ENCODE data around the gene SETBP1.
"Not testable (repeated sequence)": the region's sequence is repeated elsewhere in the genome, so short reads cannot be mapped to it uniquely, and the experiment has no call there.

SETBP1 gene

DNA sequence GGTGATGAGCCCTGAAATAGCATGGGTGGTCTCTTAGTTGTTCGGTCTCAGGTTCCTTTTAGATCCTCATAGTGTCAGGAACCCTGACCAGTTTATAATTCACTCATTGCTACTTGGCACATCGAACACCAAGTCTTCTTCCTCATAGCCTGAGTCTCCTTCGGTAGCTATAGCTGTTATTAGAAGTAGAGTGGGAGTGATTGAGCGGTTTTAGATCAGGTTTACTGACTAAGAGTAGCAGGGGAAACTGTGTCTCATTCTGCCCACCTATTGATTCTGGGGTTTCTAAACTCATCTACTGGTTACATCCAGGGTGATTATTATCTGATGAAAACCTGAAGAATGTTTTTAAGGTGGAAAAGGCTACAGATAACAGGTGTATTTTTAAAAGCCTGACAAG, 114.6 kb downstream of the SETBP1 start:
- no peak for DNase-seq

DNA sequence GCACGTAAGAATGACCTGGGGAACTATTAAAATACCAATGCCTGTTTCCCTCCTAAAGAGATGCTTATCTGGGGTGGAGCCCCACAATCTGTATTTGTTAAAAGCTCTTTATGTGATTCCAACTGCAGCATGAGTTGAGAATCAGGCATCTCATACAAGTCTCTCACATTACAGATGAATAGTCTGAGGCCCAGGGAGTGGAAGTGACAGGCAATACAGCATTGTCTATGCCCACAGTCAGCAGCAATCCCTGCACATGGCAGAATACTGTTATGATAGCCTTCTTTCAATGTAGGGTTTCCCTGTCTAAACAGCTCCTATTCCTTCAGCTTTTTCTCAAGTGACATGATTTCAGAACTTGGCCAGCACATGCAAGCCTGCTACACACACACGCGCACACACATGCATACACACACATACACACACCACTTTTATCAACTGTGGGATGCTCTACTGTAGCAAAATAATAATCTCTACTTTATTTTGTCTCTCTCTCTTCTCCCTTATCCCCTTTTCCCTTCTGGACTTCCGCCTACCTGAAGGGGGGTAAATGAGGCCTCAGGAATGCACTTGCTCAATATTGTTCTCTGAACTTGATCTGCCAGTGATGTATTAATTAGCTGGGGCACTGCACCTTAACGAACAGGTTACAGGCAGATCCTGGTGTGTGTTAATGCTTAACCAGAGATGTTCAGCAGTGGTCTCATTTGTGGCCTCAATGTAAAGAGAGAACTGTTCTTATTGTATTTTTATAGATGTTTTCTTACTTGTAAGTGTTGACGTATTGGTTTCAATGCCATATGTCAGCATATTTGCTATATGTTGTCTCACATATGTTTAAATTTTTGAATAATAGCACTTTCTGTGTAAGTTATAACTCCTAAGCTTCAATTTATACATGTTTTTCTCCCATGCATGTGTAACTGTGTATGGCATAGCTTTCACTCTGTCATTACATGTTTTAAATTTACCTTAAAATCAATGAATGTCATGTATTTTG, 116.0 kb downstream of the SETBP1 start:
- no peak for DNase-seq

DNA sequence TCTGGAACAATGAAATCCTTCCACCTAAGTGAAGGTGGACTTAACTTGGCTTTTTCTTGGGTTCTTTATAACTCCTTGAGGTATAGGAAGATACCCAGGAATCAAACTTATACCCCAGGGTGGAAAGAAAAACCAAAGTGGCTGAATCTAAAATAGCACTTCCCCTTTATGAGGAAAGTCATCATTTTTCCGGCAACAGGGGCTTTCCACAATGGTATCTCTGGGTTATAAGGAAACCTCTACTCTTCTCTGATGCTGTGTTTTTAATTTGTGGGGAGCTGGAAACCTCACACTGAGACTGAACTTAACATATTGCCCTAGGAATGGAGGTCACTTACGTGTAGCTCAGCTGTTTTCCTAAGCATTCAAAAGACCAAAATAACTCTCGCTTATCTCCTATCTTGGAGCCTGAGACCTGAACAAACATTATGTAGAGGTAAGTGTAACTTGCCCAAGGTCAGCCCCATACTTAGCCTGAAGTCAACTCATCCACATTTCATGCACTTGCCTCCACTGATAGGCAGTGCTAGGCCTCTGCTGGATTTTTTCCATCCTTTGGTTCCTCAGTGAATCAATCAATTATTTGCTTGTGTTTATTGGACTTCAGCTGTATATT, 117.9 kb downstream of the SETBP1 start:
- no peak for DNase-seq

DNA sequence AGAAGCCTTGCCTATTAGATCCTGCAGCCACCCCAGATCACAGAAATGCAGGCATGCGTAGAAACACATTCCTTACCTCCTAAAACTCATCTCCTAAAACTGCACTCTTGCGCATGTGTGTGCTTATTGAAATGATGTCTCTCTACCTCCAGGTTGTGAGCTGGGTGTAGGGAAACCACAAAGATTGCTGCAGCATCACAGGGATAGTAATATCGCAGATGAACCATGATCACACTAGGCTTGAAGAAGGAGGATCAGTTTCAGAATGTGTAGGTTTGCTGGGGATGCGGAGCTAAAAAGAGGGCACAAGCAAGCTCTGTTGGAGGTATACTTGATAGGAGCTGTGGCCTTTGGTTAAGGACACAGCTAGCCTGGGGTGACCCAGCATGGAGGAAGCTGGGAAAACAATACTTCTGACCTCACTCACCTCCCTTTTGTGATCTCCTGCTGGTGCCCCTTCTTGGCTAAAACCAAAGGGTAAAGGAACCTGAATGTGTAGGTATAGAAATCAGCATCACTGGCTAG, 118.8 kb downstream of the SETBP1 start:
- DNase-seq: no peak

DNA sequence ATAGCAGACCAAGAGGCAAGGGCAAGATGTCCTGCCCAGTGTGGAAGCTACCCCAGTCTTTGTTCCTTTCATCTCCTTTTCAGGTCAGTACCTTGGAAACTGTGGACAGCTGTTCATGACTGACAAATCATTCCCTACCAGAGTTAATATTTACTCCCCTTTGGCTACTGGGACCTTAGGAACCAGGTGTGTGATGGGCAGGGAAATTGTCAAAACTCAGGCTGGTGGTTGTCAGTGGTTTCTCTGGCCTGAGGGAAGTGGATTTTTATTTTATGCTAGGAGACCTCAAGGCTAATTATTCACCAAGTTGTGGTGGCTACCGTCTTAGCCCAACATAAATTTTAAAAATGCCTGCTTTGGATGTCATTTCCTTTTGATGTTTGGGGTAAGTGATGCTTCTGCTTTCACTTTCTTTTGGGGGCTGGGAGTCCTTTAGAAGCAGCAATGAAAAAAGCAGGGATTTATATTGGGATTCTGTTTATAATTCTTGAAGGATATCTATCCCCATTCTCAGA, 119.3 kb downstream of the SETBP1 start:
- no peak for DNase-seq

DNA sequence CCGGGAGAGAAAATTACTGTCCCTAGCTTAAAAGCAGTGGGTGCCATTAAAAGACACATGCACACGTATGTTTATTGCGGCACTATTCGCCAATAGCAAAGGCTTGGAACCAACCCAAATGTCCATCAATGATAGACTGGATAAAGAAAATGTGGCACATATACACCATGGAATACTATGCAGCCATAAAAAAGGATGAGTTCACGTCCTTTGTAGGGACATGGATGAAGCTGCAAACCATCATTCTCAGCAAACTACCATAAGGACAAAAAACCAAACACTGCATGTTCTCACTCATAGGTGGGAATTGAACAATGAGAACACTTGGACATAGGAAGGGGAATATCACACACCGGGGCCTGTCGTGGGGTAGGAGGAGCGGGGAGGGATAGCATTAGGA, 120.1 kb downstream of the SETBP1 start:
- DNase-seq: not testable (repeated sequence)

DNA sequence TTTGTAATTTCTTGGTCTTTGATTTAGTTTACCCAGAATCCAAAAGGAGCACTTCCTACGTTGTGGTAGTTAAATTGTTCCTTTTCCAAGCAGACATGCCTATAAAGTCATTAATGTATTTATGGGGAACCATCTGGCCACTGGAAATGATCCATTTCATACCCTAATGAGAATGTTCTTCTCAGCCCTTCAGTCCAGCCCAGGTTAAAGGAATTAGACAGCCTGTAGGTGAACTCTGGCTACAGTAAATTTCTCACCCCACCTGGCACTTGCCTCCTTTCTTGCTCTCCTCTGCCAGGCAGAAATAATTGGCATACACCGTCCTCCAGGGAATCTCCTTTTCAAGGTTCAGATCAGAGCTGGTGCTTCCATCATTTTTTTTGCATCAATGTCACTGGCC, 121.1 kb downstream of the SETBP1 start:
- no peak for DNase-seq

DNA sequence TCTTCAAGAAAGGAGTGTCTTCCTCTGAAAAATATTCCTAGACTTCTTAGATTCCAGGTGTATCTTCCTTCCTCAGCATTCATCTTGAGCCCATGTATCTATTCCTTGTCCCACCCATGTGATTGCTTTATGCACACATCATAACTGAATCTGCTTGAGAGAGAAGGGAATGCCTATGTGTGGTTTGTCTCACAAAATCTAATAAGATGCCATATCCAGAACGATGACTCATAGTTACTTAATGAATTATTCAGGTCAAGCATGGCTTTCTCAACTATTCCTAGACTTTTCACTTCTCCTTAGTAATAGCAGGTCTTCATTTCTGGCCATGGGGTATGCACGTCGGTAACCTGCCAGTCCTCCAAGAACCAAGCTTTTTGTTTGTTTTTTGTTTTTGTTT, 121.8 kb downstream of the SETBP1 start:
- no peak for DNase-seq

DNA sequence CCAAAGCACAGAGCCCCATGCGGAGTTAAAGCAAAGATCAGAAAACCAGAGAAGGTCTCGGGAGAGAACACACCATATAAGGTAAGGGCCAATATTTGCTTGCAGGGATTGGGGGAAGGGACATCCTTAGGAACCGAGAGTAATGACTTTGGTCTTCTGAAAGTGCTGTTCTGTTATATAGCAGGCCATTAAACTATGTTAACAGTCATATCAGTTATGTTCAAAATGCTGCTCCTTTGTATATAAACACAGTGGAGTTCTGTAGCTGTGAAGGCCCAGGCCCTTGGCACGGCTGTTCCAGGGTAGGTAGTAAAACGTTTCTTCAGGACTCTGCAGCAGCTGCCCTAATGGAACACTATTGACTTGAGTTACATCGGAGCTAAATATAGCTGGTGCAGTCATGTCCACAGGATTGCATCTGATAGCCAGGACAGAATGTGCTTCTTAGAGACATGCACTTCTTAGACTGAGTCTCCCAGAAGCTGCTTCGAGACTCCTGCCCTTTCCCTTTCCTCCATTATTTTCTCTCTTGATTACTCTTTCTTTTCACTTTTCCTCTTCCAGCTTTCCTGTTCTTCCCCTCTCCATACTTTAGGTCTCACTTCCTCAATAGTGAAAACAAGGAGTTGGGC, 122.4 kb downstream of the SETBP1 start:
- DNase-seq: no peak

DNA sequence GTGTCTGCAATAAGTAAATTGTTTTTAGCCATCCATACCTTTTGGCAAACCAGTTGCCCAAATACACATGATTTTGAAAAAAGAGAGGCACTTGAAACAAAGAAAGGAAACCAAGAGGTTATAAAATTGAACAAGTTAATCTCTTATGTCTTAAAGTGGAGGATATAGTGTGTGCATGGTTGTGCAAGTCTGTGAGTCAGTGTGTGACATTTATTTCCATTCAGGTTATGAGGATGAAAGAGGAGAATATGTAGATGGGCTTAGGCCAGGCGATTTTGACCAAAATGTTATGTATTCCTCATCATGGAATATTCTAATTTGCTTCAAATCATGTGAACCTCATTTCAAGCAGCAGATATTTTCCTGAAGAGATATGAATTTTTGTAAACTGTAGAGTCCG, 123.3 kb downstream of the SETBP1 start:
- no peak for DNase-seq

DNA sequence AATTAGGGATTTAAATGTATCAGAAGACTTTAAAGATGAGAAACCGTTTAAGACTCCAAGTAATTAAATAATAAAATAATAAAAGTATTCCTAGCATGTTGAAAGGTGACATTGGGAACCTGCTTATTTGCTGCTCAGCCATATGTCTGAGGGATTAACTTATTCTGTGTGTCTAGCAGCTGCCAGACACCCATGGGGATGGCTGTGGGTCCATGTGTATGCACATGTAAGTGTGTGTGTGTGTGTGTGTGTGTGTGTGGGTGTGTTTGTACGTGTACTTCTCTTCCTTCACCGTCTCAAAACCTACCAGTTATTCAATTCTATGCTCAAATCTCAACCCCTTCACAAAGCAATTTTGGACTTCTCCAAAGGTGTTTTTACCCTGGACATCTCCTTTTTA, 124.5 kb downstream of the SETBP1 start:
- DNase-seq: no peak

DNA sequence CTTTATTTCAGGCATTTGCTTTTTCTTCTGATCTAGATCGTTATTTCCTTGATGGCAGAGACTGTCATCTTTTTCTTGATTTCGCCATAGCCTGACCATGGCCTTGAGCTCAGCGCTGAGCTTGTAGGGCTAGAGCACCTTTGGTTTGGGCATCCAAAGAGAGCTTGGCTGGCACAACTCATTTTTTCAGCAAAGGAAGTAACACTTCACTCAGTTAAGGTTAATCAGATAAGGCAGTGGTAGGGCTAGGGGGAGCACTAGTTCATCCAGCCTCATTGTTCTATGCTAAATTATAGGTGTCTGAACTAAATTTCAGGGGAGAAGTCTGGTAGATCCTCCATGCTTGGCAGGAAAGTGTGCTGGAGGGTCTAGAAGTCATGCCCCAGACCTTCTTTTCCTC, 125.0 kb downstream of the SETBP1 start:
- no peak for DNase-seq

DNA sequence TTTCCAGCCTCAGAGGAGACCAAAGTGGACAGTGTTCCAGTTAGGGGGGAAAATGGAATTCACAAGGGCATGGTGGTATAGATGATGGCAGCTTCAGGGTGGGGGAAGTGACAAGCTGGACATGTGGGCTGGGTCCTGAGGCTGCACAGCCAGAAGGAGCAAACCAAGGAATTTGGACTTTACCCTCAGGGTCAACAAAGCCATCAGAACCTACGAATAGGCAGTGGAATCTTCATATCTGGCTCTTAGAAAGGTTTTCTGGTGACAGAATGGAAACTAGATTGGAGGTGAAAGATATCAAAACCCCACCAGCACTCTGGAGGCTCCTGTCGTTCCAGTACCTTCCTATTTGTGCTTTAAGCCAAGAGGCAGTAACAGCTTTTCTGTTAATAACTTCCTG, 127.1 kb downstream of the SETBP1 start:
- no peak for DNase-seq

DNA sequence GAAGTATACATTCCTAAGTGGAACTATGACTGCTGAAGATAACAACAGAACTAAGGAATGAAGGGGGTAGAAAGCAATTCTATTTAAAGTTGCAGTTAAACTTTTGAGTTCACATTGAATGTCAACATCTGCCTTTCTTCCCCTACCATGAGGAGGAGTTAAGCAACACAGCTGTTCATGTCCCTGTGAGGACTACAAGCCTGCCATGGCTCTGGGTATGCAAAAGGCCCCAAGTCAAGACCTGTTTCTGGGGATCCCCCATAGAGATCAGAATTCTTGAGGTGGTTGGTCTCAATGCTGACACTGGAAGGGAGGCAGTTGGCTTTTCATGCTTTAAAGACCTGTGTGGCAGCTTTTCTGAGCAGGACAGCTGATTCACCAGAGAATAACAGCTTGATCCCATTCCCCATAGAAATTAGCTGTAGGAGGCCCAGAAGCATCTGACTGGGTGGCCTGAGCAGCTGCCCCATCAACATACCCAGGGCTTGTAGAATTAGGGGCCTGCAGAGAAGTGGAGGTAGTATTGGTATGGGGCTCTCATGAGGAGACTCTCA, 131.0 kb downstream of the SETBP1 start:
- no peak for DNase-seq

DNA sequence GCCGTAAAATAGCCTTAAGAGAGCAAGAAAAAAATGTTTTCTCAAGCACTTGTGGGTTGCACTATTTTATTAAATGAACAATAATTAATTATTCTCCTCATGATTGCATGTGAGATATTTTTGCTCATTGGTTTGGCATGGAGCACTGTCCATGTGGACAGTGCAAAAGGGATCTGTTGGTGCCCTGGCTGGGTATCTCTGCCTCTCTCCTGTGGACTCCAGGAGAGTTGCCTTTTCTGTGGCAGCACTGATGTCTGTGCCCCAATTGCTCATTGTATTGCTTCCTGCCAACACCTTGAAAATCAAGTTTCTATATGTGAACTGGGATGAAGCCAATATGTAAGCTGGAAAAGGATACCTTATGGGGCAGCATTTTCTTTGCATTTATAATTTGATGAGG, 131.7 kb downstream of the SETBP1 start:
- no peak for DNase-seq

DNA sequence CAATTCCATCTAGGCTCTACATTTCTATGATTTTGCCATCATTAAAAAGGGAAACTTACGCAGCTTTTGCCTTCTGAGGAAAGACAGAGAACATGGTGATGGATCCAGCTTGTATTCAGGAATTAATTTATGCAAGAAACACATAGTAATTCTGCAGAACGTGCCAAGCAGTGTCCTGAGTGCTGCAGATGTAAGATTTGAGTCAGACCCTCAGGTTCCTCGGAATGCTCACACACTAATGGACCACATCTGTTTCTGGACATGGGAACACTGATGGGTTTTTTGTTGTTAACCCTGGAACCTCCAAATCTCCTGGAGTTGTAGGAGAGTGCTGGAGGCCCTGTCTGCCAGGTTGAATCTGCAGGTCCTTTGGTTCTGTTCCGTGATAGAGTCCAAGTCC, 132.9 kb downstream of the SETBP1 start:
- DNase-seq: no peak

DNA sequence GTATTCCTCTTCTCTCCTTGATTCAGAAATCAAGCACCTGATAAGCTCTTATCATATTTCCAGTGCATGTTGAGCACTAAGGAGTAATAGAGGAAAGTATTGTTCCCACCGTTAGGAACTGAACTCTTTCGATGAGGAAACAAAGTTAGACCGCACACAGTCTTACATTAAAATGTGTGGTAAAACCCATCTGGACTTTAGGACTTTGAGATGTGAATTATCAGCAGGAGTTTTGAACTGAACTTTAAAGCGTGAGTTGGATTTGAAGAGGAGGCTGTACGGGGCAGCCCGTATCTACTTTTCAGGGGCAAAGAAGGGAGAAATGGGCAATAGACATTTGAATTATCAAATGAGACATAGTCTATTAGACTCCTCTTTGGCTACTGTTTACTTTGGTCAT, 134.4 kb downstream of the SETBP1 start:
- DNase-seq: no peak

DNA sequence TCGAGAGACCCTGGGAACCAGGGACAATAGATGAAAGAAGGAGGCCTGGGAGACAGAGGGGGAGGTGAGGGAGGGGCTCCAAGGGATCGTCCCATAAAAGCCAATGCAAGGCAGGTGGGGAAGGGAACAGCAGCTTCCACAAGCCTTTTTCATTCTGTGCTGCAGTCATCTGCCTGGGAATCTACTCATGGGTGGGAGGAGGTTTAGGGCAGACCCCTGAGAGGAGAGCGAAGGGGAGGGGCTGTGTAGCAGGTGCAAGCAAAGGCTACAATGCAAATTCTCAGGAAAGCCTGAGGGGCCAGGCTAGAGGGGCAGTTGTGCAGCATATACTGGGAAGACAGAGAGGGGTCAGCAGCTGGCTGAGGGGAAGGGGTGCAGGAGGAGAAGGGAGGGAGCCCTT, 135.4 kb downstream of the SETBP1 start:
- DNase-seq: no peak

DNA sequence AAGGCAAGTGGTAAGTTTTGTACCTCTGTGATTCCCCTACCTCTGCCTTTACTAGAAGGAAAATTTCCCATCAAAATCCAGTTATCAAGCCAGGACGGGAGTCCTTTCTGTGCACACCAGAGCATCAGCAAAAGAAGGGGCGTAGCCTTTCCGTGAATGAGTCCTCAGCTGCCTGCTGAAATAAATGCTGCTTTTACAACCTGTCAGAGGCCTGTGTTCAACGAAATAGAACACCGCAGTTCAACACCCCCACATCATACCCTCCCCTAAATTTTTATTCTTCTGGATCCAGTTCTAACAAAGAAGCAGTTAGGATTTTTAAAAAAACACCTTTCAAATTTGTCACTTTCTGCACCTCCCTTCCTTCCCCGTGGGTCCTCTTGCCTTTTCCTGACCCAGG, 135.8 kb downstream of the SETBP1 start:
- DNase-seq: no peak

DNA sequence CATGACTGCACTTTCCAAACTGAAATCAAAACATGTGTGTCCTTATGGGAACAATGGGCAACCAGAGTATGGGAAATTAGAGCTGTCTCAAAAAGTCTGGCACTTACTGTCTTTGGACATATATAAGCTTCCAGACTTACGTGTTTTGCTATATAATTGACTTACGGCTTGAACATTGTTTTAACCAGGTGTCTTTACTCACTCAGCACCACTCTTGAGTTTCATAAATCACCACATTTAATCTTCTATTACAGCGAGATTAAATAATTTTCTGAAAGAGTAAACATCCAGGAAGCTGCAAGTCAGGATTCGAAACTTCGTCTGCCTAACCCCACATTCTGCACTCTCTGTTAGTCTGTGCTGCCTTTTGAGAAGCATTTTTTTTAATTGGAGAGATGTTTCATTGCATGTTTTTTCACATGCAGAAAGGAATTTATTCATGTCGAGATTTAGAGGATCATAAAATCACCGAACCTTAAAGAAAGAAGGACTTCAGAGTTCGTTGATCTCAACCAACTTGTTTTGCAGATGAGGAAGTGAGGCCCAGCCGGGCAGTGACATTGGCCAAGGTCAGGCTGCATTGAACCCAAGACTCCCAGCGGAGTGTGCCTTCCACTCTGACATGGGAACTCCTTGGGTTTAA, 137.3 kb downstream of the SETBP1 start:
- no peak for DNase-seq

DNA sequence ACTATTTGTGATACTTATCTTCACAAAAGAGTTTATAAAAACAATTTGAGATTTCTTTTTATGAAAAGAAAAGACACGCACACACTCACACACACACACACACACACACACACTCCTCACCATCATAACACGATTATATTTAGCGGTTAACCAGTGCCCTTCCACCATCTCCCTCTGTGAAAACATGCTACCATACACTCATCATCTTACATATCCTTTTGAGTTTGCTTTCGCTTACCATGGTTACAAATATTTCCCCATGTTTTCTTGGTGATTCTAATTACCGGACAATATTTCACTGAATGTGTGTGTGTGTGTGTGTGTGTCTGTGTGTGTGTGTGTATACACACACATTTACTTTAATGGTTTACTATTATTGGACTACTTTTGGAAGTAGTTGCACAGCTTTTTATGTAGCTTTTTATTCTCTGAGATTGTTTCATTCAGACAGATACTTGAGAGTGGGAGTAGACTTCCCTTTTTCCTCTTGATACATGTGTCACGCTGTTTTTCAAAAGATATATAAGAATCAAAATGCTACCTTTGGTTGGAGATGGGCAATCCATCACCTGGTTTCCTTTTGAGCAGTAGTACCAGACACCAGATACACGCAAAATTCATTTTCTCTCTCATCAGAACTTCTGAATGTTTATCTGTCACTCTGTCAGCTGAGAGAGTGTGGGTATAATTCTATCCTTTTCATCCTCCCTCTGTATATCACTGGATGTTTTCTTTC, 138.1 kb downstream of the SETBP1 start:
- no peak for DNase-seq

DNA sequence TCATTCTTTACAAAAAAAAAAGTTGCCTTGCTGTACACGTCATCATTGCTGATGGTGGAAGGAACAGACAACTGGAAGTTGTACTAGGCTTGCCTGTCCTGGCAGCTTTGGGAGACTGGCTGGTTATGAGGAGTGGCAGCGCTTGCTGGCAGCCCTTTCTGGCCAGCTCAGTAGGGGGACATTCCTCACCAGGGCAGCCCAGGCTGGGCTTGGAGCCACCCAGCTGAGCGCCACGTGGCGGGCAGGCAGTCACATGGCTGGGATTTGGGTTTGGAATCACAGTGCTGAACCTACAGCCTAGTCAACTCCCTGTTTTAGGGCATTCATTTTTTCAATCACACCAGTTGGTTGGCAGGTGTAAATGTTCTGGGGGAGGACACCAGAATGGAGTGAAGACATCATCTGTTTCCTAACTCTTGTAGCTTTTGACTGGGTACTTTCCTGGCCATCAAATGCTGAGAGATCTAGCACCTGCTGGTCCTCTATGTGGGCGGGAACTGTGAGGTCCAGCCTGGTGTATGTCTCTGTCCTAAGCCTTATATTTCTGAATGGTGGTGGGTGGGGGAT, 139.3 kb downstream of the SETBP1 start:
- no peak for DNase-seq

Data from activated CD8-positive, alpha-beta memory T cell treated with anti-CD3 and anti-CD28 coated beads, Interleukin-2, amount 50 U/mL, for 48 hours (primary cell).